IPS DF 19.7 (cell line): ENCODE measurements around the gene DAD1.
"Not testable (repeated sequence)": the region's sequence is repeated elsewhere in the genome, so short reads cannot be mapped to it uniquely, and the experiment has no call there.

ENCODE experiments used
- DNase-seq: peaks from one replicate; pipeline ENCODE4 v3.0.0-alpha.2; 2013; ENCODE audit warnings: low read depth, low spot score

DAD1 gene

DNA sequence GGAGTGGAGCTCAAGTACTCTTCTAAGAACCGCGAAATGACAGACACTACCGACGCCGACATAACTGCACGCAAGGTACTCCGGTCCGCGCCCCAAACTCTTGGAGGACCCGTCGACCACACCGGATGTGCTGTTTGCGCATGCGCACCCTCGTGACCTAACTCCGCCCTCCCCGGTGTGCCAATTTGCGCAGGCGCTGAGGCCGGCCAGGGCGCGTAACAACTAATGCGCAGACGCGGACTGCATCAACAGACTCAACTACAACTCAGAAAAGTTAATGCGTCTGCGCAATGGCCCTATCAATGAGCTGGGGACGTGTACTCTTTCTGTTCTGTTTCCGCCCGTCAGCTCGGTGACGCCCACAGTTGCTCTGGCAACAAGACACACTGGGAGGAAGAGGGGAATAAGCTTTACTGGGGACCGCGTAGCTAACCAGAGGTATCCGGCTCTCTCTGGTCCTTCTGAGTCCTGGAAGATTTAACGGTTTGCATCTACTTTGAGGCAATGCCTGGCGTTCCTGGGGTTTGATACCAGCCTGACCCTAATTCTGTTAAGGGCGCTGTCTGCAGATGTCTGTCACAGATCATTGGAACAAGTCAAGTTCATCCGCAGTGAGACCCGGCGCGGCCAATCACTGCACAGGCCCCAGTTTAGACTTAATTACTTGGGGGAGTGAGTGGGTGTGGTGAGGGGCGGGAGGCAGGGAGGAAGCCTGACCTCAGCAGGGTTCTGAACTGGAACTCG is at the start of gene DAD1:
TSS of gene DAD1 (minus strand) at position 129 of the 744 bp plus-strand sequence. CDS start at position 62, 67 bp downstream.
- peak; percentile 98 for DNase-seq

DNA sequence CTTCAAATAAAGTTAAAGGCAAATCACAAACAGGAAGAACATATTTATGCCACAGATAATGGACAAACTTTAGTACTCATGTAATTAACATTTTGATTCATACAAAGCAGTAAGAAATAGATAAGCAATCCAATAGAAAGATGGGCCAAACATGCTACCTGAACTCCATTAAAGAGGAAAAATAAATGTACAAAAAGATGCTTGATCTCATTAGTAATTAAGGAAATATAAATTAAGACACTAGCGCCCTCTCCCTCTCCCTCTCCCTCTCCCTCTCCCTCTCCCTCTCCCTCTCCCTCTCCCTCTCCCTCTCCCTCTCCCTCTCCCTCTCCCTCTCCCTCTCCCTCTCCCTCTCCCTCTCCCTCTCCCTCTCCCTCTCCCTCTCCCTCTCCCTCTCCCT is 47.0 kb upstream of the DAD1 start:
- DNase-seq, result not testable (repeated sequence)

DNA sequence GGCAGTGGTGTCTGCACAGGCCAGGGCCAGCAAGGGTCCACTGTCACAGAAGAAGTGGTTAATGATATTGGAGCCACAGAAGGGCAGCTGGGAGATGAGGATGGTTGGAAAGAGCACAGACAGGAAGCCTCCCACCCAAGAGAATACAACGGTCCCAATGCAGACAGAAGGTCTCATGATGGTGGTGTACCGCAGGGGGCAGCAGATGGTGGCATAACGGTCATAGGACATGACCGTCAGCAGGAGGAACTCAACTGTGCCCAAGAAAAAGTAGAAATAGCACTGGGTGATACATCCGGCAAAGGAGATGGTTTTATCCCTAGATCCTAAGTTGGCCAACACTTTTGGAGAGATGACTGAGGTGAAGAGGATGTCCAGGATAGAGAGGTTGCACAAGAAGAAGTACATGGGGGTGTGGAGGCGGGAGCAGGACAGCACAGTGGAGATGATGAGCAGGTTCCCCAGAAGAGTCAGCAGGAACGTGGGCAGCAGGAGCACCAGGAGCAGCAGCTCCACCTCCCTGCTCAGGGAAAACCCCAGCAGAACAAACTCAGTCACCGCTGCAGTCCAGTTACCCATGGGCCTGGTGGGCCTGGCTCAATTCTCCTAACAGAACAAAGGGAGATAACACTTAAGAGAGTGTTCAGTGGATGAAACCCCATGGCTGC is 45.3 kb upstream of the DAD1 start:
- DNase-seq, result no peak

DNA sequence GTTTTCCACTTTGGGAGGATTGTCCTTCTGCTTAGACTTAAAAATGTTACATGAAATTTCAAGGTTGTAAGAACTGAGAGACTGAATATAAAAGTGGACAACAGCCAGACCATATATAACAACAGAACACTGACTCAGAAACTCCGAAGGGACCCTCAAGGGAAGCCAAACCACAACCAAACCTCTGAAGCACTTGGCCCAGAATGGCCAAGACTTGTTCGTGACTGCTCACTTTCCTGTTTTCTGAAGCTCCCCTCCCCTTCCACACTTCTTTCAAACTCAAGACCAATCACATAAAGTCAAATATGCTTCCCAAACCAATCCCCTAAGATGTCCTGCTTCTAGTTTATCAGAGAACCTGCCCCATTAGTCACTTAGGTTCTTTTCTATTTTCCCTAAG is 41.5 kb upstream of the DAD1 start:
- no peak for DNase-seq

DNA sequence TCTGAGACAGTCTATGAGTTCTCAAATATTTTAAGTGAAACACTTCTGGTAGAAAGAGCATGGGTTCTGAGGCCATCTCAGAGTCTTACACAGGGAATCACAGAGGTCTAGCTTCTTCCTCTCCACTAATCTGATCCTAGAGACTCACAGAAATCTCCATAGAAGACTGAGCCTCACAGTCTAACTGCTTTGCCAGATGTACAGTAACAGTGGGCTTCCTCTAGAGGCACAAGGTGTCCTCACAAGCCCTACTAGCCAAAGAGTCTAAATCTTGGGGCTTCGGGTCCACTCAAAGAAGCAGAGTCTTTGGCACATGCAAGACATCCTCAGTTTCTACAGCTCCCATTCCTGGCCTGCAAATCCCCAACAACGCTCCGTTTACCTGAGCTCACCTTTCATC is 41.0 kb upstream of the DAD1 start:
- DNase-seq, result no peak

DNA sequence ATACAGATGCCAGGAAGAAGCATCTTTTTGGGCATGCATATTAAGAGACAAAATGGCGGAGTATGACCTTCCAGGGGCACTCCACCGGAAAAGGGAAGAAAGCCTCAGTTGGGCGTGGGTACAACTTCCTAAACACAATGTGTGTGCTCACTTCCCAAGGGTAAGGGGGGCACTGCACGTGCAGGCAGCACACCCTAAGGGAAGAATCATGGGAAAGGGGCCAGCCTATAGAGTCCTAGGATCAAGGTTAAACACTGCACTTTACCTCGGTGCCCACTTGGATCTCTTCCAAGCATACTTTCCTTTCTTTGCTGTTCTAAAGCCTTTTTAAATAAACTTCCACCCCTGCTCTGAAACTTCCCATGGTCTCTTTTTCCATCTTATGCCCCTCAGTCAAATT is 40.3 kb upstream of the DAD1 start:
- DNase-seq, result no peak

DNA sequence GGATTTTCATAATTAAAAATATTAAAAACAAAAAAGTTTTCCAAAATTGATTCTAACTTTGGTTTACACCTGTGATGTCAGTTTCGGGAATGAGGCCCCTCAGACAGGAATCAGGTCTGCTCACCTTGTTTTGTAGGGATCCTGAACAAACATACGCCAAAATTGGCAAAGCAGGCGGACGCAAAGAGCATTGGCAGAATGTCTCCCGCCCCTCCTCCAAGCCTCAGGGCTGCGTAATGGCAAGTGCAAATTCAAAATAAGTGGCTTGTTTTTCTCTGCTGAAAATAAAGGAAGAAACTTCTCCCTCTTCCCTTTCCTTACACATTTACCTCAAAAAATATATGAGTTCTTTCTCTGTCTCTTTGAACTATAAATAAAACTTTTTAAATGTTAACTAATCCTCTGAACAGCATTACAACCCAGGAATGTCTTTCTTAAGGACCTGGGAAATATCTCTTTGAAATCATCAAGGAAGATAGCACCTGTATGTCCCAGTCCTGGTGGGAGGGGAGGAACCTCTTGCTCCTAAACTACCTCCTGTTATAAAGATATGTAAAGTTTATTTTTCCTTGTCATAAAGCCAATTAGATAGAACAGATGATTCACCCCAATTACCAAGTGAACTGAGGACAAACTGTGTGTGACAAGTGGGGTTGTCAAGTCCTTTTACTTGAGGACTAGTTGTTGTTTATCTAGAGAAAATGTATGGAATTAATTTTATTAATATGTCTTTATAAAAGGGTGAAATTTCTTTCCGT is 38.7 kb upstream of the DAD1 start:
- DNase-seq, result no peak

DNA sequence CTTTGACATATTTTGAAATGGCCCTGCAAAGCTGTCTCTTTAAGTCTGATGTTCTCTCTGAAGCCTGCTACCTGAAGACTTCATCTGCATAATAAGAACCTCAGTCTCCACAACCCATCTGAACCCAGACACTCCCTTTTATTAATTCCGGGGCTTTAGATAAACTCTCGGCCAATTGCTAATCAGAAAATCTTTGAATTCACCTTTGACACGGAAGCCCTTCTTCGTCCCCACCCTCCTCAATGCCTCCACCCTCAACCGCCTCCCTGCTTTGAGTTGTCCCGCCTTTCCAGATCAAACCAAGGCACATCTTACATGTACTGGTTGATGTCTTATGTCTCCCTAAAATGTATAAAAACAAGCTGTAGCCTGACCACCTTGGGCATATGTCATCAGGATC is 37.6 kb upstream of the DAD1 start:
- DNase-seq, result no peak

DNA sequence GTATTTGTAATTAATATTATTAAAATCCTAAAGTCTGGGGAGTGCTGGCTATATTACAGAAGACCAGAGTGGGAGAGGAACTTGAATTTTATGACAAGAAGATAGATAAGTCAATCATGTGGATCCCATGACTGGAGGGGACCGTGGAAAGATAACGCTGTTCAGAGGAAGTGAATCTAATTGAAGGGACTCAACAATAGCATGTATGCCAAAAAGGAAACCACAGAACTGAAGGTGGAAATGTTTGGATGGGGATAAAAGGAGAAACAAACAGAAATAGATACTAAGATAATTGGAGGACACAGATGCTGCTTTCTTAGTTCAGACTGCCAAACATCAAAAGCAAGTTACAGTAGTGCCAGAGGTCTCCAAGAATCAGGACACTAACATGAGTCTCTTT is 34.0 kb upstream of the DAD1 start:
- DNase-seq, result no peak

DNA sequence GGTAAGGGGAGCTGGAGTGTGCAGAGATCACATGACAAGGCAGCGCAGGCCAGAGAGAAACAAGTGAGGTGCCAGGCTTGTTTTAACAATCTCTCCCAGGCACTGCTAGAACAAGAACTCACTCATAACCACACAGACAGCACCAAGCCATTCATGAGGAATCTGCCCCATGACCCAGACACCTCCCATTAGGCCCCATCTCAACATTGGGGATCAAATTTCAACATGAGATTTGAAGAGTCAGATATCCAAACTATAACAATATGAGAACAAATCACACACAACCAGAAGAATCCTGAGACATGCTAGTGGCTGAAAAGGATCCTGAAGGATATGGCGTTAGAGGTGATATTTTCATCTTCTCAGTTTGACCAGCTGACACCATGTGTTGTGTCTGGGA is 33.2 kb upstream of the DAD1 start:
- no peak for DNase-seq

DNA sequence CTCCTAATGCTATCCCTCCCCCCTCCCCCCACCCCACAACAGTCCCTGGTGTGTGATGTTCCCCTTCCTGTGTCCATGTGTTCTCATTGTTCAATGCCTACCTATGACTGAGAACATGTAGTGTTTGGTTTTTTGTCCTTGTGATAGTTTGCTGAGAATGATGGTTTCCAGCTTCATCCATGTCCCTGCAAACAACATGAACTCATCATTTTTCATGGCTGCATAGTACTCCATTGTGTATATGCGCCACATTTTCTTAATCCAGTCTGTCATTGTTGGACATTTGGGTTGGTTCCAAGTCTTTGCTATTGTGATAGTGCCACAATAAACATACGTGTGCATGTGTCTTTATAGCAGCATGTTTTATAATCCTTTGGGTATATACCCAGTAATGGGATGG is 26.7 kb upstream of the DAD1 start:
- DNase-seq, result not testable (repeated sequence)

DNA sequence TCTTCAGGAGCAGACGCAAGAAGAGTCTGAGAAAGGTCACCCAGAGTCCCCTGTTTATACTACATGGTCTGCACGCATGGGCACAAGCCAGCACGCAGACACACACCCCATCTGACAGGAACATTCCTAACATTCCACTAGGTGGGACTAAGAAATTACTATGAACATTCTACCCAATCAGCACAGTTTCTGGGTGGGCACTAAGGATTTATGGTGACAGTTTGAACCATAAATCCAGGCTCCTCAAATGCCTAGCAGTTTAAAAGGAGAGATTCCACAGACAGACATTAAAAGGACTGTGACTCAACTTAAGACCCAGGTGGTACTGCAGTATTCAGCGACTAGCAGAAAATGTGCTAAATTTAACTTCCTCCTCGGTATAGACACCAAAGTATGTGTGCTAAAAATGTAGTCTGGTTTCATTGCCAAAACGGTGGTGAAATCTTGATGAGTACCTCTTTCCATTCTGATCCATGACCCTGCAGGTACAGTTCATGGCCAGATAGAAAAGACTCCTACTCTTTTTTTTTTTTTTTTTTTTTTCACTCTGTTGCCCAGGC is 25.3 kb upstream of the DAD1 start:
- no peak for DNase-seq

DNA sequence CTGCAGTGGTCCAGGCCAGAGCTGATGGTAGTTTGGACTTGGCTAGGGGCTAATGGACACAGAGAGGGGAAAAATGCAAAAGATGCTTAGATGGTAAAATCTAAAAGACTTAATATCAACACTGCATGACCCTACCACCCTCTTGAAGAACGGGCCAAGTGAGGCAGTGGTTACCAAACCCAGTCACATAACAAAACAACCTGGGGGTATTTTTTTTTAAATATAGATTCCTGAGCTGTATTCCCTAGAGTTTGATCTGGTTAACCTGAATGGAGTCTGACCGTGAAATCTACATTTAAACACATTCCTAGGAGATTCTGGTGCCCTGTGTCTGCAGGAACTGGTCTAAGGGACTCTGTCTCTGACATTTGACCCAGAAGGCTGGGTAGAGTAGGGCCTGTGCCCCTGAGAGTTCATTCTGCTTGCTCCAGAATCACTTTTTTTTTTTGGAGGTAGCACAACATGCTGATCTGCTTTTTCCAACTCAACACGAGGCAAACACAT is 24.8 kb upstream of the DAD1 start:
- DNase-seq, result no peak

DNA sequence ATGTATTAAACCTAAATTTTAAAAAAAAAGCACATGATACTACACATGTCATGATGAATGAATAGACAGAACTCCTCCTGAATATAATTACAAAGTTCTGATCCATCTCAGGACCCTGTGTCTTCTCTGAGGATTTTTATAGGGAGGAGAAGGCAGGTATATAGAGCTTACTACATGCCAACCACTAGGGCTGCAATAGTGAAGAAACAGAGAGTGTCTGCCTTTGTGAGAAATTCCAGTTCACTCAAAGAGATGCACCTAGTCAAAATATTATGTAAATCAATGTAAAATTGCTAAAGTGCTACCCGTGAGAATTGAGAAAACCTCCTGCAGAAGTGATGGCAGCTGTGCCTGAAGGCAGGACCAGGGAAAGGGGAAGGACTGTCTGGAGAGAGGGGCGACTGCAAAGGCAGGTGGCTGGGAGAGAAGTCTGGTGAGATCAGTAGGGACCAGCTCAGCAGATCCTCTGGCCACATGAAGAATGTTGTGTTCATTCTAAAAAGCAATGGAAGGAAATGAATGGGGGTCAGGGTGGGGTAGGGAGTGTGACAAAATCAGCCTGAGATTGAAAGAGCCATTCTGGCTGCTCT is 24.2 kb upstream of the DAD1 start:
- DNase-seq, result no peak

DNA sequence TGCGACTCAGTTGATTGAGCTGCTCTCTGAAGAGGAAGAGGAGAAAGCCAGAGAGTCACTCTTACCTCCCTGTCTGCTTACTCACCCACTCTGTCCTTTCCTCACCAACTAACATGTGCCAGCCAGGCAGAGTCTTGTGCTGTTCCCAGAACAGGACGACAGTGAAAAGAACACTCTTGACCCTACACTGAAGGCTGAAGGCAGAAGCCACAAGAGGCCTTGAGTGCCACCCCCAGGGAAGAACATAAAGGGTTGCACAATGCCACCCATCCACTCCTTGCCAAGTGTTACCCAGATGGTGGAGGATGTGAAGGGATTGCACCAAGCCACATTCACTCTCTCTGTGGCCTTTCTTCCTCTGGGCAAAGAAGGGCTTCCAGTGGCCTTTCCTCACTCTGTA is 21.9 kb upstream of the DAD1 start:
- DNase-seq, result no peak

DNA sequence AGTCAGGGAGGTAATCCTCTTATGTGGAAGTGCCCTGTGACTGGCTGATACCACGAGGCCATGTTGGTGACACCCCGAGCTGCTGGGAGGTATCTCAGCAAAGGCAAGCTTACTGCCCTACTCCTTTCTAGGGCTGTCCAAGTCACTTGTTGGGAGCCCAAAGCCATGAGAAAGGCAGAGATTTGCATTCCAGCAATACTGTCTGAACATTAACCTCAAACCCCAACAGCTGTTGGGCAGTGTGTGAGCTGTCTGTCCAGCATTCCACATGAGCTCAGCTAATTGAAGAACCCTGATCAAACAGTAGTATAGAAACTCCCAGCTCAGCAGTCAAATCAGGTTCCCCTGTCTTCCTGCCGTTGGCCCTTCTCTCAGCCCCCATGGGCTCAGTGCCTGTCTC is 18.3 kb upstream of the DAD1 start:
- DNase-seq, result no peak

DNA sequence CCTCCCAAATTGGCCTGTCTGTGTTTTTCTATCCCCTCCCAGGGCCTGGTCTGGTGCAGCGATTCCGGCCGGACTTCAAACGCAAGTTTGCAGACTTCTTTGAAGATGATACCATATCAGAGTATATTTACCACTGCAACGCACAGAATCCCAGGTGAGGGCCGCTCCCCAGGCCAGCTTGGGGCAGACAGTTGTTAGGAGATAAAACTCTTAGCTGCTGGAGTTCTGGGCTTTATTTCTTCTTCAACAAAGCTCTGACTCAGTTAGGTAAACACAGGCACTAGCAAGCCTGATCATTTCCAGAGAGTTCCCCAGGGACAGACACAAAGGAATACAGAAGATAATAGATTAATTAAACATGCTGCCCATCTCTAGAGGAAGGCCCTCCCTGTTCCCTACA is 17.4 kb upstream of the DAD1 start:
- no peak for DNase-seq

DNA sequence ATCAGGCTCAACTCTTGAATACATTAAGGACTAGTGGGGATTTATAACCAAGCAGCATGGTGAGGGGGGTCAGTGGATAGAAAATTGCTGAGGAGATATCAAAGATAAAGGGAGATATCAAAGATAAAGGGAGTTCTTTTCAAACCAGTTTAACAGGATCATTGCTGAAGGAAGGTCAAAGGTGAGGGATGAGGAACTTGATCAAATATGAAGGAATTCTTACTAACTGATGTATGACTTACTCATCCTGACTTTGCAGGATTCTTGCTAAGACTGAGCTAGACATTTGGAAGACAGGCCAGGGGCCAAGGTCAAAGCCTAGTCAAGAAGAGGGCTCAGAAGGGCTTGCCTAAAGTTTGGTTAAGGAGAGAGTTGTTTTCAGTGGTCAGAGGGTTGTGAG is 13.8 kb upstream of the DAD1 start:
- DNase-seq, result no peak

DNA sequence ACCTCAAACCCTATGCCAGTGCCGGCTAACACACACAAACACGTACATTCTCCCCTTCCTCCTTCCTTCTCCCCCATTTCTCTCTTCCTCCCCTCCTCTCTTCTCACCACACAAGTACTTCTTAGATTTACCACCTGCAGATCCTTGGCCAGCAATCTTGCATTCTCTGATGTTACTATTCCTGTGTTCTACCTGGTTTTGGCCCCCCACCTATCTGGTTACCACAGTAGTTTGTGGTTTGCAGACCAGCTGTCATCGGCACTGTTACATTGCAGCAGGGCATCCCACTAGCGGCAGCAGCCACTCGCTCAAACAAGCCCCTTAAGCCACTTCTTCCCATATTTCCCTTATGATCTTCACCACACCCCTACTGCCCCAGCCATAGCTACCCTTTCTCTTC is 13.0 kb upstream of the DAD1 start:
- no peak for DNase-seq

DNA sequence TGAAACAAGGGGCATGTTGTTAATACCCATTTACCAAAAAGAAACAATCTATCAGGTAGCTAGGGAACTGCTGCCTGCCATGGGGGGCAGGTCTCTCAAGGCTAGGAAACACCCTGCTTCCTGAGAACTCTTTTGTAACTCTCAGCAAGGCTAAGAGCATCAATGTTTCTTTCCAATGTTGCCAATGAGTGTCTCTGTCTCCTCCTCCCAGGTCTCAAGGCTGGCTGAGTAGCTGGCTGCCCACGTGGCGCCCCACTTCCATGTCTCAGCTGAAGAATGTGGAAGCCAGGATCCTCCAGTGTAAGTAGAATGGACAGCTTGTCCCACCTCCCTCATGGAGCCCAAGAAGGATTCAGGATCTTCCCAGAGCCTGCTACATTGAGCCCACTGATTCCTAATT is 12.4 kb upstream of the DAD1 start:
- no peak for DNase-seq

DNA sequence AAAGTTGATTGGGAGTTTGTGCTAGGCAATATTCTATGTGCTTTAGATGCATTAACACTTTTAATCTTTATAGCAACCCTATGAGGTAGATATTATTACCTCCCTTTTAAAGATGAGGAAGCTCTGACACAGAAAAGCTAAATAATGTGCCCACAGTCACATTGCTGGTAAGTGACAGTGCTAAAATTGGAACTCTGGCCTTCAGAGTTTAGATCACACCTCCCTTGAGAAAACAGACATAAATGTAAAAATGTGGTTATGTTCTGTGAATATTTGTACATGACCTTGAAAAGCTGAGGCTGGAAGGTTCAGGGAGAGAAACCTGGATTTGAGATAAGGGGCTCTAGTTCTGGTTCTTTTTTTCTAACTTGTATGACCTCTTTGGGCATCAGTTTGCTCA is 11.0 kb upstream of the DAD1 start:
- no peak for DNase-seq

DNA sequence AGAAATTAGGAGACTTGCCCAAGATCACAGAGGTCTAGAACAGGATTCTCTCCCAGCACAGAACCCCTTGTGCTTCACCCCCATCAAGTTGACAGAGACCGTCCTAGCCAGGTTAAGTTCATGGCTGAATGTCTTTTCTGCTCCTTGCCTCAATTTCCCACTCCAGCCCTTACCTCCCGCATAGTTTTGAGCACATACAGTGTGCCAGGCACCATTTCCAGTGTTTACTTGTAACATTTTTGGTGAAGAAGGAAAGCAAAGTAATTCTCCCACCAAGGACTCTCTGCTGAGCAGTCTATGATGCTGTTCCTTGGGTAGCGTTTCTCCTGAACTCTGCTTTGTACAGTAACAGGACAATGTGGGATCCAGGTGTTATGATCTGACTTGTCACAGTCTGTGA is 10.3 kb upstream of the DAD1 start:
- no peak for DNase-seq
